HG02840 (cell line): ENCODE results near the gene SLC25A29.
A peak's percentile ranks its signal among the peaks of the same experiment; 100 is the strongest.

Experiments
- ATAC-seq: cut with Tn5 transposase; IDR thresholded peaks from one replicate; pipeline ENCODE4 v1.9.1; 2021; ENCODE audit warnings: mild to moderate bottlenecking, moderate library complexity, moderate number of reproducible peaks; ENCODE audit not compliant: unreplicated experiment, low FRiP score

The SLC25A29 gene

GRCh38 chr14:100332071-100332639 lies 25.9 kb upstream of the SLC25A29 start:
- no peak for ATAC-seq

GRCh38 chr14:100330388-100330931 lies 24.2 kb upstream of the SLC25A29 start:
- no peak for ATAC-seq

DNA sequence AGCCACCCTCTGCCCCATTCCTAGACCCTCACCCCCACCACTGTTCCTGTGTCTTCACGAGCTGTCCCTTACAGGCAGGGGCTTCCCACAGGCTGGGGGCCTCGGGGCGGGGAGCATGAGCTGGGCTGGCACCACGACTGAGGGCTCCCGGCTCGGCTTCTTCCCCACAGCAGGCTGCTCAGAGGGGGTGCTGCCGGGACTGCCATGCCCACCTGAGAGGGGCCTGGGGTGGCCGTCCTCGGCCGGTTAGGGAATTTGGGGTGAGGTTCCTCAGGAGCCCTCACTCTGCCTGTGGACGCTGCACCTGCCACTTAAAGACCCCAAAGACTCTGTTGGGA lies 23.7 kb upstream of the SLC25A29 start:
- ATAC-seq: no peak

GRCh38 chr14:100329233-100330006 lies 23.2 kb upstream of the SLC25A29 start:
- ATAC-seq: no peak

GRCh38 chr14:100328495-100329163 lies 22.4 kb upstream of the SLC25A29 start:
- ATAC-seq: no peak

GRCh38 chr14:100327128-100327527 lies 20.9 kb upstream of the SLC25A29 start:
- no peak for ATAC-seq

GRCh38 chr14:100325958-100326357 lies 19.7 kb upstream of the SLC25A29 start:
- no peak for ATAC-seq

DNA sequence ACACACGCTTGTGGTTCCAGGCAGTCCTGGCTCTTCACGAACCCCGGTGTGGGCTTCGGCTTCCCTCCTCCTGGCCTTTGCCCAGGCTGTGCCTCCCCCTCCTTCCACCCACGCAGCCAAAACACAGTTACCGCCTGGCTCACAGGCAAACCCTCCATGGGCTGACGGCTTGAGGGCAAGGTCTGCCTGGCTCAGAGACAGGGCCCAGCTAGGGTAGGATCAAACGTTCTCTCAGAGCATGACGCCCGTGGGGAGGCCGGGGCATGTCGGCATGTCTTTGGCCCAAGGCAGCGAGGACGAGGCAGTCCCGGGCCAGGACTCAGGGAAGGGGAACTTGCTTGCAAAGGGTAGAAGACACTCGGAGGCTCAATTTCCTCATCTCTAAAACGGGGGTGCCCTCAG lies 19.0 kb upstream of the SLC25A29 start:
- ATAC-seq: no peak

DNA sequence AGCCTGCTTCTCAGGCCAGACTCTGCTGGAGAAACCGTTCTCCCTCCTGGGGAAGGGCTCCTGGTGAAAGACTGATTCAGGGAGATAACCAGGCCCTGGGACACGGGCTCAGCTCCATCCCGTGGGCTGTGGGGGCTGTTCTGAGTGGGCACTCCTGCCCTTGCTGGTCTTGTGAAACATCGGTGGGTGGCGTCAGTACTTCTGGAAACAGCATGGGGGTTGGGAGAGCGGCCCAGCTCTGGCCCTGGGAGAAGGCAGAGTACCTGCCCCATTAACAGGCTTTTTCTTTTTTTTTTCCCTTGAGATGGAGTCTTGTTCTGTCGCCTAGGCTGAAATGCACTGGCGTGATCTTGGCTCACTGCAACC lies 17.7 kb upstream of the SLC25A29 start:
- ATAC-seq: no peak

DNA sequence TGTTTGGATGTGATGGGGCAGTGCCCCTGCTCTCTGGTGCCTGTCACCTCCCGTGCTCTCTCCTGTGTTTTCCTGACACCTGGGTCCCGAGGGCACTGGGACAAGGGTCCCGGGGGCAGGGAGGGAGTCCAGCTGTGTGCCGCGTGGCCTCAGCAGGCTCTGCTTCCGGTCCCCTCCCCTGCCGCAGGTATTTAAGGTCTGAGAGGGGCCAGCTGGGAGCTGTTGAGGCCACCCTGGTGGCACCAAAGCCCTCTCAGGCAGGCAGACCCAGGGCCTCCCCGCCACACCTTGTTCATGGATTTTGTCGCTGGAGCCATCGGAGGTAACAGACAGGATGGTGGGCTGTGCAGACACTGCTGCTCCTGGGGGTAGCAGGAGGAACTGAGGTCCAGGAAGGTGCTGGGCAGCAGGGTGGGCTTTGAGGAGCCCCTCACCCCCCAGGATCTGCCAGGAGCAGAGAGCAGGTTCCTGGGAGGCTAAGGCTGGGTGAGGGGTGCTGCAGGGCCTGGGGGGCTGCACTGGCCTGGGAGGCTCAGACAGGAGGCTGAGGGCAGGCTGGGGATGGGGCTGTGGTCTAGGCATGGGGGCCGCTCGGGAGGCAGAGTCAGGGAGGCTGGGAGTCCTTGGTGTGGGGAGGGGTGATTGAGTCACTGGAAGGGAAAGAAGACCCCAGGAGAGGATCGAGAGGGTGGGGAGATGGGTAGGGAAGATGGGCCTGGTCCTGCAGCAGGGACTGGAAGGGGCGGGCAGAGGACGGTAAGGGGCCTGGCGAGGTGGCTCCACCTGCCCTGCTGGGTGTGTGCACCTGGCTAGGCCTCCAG lies 17.1 kb upstream of the SLC25A29 start, which contains the start of gene SLC25A47:
Gene SLC25A47 (plus strand): TSS at position 219 of the 821 bp plus-strand sequence. CDS start 76 bp downstream, at position 295.
- ATAC-seq: no peak

GRCh38 chr14:100322138-100322957 lies 16.1 kb upstream of the SLC25A29 start:
- no peak for ATAC-seq

DNA sequence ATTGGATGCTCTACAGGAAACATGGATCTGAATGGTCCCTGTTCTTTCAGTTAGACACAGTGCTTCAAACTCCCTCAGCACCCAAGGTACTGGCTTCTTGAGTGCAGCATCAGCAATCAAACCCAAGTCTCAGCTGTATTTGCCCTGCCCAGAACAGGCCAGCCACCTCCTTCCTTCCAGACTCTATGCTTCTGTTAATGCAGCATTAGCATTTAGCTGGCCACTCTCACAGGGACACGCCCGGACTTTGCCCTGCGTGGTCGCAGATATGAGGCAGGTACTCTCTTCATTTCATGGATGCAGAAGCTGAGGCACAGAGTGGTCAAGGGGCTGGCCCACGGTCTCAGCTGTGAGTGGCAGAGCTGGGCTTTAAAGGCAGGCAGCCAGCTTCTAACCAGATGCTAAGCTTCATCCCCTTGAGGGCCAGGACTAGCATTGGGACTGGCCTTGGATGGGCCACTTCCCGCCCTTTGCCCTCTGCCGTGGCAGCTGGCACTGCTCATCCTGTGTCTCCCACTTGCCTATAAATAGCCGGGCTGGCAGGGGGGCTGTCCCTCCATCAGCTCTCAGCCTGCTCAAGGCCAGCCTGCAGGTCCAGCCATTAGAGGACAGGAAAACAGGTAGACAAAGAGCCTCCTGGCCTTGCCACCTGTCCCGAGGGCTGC lies 15.4 kb upstream of the SLC25A29 start:
- ATAC-seq: no peak

GRCh38 chr14:100320157-100320856 lies 14.1 kb upstream of the SLC25A29 start:
- no peak for ATAC-seq

GRCh38 chr14:100317912-100318808 lies 11.9 kb upstream of the SLC25A29 start:
- ATAC-seq: peak; percentile 67

GRCh38 chr14:100317389-100317788 lies 11.1 kb upstream of the SLC25A29 start:
- ATAC-seq: no peak

DNA sequence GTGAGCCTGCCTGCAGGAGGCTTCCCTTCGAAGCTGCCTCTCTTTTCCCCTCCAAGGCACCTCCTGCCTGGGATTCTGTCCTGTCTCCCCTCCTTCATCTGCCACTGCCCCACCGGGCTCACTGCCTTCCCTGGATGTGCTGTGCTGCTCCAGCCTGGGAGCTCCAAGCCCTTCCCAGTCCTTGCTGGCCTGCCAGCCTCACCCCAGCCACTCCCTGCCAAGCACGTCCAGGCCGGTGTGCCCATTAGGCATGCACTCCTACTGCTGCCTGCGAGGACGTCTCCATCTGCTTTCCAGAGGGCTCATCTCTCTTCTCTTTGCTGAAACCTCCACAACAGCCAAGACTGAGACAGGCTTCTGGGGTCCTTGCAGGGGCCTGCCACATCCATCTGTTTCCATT lies 8.5 kb upstream of the SLC25A29 start:
- no peak for ATAC-seq

- no peak for ATAC-seq
Observed at GRCh38 chr14:100313464-100314230, 7.4 kb upstream of the SLC25A29 start.
